Activated CD4-positive, alpha-beta T cell treated with anti-CD3 and anti-CD28 coated beads, Interleukin-2, amount 10 ng/mL, durations not matched to agents 7 days and 5 days (primary cell): ENCODE measurements around the gene RFFL. TPM values are rescaled to one million over a fixed set of nuclear protein-coding genes. Genes with fewer than 3 reads are reported as not detected.

Experiments
- total RNA-seq, 2 experiments: library from RNA; stranded (reverse); gene quantifications; one replicate each; pipeline ENCODE4 v1.2.3, GENCODE V29; 2021

RFFL gene
- total RNA-seq, 2 experiments from 2014 or later, result 36.0 to 40.1 TPM

Other genes starting within 250 kb of the RFFL start
- 1 to 10 TPM; 1.7 to 2.0 TPM for gene CCT6B, start 102.2 kb downstream of the RFFL start, total RNA-seq
- 10 to 100 TPM; 24.4 to 25.0 TPM for gene ZNF830, start 102.2 kb downstream of the RFFL start, total RNA-seq
- 10 to 100 TPM; 42.8 to 46.1 TPM for gene LIG3, start 83.2 kb downstream of the RFFL start, total RNA-seq
- 10 to 100 TPM; 26.7 to 41.6 TPM for gene RAD51D, start 56.2 kb upstream of the RFFL start, total RNA-seq
- gene FNDC8, start 57.9 kb upstream of the RFFL start, total RNA-seq, result not detected
- gene NLE1, start 78.6 kb upstream of the RFFL start, total RNA-seq, result 10 to 100 TPM; 15.7 to 19.7 TPM
- gene UNC45B, start 84.1 kb upstream of the RFFL start, total RNA-seq, result under 1 TPM; 0.10 TPM
- not detected for gene SLC35G3, start 130.7 kb upstream of the RFFL start, total RNA-seq
- 100 to 1,000 TPM; 199 to 212 TPM for gene SLFN5, start 179.4 kb upstream of the RFFL start, total RNA-seq